ENCODE data around the gene MYBPC2.

MYBPC2 gene

DNA sequence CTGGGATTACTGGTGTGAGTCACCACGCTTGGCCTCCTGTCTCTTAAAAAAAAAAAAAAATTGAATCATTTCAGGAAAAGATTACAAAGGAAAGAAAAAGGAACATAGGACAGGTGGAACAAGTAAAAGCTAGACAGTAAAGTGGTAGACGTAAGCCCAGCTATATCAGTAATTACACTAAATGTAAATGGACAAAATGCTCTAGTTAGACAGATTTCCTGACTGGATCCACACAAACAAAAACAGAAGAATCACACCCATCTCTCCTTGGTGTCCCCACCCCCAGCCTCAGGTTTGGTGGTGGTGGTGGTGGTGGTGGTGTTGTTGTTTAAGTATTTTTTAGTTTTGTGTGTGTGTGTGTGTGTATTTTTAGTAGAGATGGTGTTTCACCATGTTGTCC lies 20.3 kb upstream of the MYBPC2 start:
- no peak for DNase-seq

DNA sequence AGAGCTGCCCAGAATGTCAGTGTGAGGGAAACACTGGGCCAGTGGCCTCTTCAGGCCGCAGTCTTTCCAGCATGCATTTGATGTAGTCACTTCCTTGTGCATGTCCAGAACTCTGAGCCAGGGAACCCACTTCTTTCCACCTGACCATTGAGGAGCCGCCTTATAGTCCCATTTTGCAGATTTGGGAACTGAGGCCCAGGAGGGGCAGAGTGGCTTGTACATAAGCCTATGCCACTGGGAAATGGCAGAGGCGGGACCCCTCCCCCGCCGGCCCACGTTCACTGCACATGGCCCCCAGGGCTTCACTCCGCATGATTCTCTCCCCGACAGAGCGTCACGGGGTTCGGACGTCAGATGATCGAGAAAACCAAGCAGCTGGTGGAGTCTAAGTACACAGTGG lies 19.6 kb upstream of the MYBPC2 start:
- no peak for DNase-seq

DNA sequence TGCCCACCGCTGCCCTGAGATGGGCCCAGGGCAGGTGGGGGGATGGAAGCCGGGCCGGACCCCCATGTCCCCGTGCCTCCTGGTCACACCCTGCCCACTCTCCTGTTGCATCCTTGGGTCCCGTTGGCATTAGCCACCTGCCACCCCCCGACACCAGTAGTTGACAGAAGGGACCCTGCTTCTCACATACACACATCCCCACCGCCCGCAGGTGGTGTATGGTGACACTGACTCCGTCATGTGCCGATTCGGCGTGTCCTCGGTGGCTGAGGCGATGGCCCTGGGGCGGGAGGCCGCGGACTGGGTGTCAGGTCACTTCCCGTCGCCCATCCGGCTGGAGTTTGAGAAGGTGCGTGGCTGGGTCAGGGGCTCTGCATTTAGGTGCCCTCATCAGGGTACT lies 19.2 kb upstream of the MYBPC2 start:
- DNase-seq, result no peak

DNA sequence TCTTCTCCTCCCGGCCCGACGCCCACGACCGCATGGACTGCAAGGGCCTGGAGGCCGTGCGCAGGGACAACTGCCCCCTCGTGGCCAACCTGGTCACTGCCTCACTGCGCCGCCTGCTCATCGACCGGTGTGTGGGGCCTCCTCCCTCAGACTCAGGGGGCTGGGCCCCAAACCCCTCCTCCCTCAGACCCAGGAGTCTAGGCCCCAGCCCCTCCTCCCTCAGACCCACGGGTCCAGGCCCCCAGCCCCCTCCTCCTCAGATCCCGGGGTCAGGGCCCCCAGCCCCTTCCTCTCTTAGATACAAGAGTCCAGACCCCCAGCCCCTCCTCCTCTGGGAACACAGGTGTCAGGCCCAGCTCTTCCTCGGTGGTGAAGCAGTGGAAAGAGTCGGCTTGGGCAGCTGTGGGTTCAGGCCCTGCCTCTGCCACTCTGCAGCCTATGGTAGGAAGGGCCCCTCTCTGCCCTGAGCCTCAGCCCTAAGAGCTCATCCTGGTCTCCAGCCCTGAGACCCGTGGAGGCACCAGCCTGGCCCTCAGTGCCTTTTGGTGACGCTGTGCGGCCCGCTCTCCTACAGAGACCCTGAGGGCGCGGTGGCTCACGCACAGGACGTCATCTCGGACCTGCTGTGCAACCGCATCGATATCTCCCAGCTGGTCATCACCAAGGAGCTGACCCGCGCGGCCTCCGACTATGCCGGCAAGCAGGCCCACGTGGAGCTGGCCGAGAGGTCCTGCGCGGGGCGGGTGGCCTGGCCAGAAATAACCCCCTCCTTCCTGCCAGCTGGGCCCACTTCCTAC lies 17.6 kb upstream of the MYBPC2 start:
- DNase-seq, result no peak

DNA sequence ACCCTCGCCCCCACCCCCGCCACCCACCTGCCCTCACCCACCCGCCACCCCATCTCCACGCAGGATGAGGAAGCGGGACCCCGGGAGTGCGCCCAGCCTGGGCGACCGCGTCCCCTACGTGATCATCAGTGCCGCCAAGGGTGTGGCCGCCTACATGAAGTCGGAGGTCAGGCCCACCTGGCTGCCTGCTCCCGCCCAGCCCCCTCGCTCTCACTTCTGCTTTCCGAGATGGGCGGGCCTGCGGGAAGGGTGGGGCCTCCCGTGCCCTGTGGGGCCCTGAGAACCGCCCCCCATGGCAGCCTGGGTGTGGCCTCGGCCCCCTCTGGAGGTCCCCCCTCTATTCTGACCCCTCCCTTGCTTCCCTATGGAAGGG lies 17.0 kb upstream of the MYBPC2 start:
- no peak for DNase-seq

DNA sequence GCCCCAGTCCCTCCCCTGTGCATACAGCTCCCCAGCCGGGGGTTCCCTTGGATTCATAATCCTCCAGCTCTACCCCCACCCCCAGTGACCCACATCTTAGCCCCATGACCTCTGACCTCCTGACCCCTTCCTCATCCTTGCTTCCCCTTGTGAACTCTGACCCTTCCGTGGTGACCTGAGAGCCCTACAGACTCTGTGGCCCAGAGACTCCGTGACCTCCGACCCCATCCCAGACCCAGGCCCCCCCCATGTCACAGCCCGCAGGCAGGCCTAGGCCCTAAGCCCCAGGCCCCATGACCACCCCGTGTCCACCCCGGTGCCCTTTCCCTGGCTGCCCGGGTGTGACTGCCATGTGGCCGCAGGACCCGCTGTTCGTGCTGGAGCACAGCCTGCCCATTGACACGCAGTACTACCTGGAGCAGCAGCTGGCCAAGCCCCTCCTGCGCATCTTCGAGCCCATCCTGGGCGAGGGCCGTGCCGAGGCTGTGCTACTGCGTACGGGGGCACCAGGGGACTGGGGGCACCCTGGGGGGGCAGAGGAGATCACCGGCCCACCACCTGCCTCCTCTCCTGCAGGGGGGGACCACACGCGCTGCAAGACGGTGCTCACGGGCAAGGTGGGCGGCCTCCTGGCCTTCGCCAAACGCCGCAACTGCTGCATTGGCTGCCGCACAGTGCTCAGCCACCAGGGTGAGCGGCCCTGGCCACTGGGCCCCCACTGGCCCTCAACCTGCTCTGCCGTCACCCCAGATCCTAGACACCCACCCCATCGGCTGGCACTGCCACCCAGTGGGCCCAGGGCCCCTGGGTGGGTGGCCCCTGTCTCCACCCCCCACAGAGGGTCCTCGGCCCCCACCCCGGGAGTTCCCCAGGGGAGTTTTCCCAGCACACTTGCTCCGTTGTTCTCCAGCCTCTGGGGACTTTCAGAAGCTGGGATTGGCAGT lies 16.4 kb upstream of the MYBPC2 start:
- DNase-seq, result no peak

DNA sequence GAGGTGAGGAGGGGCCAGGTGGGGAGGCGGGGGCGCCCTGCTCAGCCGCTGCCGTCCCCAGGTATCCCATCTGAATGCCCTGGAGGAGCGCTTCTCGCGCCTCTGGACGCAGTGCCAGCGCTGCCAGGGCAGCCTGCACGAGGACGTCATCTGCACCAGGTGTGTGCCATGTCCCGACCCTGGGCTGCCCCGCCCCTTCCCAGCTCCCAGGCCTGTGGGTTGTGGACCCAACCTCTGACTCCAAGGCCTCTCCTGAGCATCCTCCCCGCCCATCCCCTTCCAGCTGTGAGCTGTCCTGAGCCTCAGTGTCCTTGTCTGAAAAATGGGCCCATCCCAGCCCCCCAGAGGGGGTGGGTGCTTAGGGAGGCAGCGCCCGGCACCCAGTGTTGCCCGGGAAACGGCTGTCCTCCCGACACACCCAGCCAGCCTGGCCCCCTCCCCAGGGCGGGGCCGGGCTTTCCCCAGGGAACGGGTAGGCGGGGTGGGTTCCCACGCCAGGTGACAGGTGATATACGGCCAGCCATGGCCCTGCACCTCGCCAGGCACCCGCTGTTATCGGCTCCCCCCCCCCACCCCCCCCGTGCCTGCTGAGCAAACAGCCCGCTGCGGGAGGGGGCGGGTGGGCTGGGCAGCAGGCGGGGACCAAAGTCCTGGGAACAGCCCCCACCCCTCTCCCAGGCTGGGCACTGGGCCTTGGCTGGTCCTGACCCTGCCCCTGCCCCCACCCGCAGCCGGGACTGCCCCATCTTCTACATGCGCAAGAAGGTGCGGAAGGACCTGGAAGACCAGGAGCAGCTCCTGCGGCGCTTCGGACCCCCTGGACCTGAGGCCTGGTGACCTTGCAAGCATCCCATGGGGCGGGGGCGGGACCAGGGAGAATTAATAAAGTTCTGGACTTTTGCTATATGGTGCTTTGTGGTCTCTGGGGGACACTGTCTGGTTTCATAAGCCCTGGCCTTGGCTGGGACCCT lies 15.3 kb upstream of the MYBPC2 start:
- no peak for DNase-seq

DNA sequence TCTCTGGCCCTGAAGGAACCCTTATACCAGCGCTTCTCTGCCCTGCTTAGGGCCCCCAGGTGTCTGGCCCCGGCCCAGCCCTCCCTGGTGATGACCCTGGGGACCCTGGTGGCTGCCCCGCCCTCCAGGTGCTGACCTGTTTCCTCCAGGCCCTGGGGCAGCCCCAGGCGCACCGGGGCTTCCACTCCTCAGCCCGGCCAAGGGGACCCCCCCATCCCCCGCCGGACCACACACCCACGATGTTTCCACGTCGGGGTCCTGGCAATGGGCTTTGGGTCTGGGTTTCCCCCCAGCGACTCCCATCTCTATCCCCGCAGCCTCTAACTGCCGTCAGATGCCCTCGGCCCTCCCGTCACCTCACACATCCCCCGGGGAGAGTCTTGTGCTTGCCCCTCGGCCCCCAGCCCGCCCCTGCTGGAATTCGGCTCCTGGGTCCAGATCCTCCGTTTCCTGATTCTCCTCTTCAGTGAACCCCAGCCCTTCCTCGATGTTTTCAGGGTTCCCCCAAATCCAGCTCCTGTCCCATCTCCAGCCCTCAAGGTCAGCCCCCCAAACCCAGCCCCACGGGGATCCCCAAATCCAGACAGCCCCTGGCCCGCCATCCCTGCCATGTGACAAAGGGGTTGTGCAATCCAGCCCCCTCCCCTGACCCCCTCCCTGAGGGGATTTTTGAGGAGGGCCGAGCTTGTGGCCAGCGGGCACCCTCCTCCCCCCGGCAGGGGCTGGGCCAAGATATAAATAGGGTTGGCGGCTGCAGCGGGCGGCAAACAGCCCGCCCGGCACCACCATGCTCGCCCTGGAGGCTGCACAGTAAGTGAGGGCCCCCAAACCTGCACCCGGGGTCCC lies 14.3 kb upstream of the MYBPC2 start, which contains the start of gene SPIB:
TSS of gene SPIB (plus strand) at position 763 of the 846 bp plus-strand sequence. CDS start at position 788, 25 bp downstream.
- DNase-seq, result no peak

DNA sequence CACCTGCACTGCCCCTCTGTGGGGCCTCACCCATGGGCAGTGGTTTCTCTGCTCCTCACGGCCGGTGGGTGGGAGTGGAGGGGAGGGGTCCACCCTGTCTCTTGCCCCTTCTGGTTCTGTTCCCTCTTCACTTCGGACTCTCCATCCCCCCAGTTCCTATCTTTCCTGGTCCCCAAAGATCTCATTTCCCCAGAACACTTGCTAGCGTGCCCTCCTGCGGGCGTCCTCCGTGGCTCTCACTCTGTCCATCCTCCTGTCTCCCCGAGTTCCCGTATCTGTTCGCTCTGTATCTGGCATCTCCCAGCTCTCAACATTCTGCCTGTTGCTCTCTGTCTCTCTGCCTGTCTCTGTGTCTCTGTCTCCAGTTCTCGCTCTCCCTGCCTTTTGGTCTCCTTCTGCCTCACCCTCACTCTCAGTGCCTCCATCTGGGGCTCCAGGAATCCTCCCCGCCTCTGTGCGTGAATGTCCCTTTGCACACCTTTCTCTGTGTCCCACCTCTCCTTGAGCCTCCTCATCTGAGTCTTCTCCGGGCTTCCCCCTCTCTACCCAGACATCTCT lies 13.6 kb upstream of the MYBPC2 start:
- DNase-seq, result no peak

DNA sequence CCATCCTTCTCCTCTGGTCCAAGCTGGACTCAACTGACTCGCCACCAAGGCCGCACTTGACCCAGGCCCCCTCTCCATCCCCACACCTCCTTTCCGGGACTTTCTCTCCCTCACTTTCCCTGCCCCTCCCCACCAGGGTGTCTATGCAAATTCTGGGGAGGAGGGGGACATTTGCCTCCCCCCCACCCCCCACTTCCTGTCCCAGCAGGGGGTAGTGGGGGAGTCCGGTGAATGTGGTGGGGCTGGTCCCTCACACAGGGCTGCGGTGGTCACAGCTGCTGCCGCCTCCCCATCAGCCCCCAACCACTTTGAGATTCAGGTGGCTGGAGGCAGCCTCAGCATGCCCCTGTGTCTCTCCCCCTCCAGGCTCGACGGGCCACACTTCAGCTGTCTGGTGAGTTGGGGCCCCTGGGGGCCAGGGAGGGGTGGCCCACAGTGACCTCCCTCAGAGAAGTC lies 13.1 kb upstream of the MYBPC2 start:
- no peak for DNase-seq

DNA sequence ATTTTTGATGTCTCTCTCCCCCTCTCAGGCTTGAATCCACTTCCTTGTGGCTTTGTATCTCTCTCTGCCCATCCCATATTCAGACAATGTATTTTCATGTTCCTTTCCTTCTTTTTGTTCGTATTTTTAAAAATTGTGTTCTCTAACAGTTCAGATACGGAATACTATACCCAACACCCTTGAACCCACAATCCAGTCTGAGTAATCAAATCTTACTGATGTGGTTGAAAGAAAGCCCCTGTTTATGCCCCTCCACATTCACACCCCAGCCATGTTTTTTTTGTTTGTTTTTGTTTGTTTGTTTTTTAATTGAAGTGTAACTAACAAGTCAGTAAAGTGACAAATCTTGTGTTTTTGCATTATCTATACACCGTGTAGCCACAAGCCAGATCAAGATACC lies 12.6 kb upstream of the MYBPC2 start:
- no peak for DNase-seq

DNA sequence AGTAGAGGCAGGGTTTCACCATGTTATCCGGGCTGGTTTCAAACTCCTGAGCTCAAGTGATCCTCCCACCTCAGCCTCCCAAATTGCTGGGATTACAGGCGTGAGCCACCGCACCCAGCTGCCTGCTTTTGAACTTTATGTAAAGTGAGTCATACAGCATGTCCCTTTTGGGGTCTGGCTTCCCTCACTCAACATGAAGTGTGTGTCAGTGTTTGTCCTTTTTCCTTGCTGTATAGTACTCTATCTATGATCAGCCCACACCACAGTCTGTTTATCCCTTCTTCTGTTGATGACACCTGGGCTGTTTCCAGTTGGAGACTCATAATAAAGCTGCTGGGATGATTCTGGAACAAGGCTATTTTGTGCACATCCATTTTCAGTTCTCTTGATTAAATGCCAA lies 11.9 kb upstream of the MYBPC2 start:
- DNase-seq, result no peak

DNA sequence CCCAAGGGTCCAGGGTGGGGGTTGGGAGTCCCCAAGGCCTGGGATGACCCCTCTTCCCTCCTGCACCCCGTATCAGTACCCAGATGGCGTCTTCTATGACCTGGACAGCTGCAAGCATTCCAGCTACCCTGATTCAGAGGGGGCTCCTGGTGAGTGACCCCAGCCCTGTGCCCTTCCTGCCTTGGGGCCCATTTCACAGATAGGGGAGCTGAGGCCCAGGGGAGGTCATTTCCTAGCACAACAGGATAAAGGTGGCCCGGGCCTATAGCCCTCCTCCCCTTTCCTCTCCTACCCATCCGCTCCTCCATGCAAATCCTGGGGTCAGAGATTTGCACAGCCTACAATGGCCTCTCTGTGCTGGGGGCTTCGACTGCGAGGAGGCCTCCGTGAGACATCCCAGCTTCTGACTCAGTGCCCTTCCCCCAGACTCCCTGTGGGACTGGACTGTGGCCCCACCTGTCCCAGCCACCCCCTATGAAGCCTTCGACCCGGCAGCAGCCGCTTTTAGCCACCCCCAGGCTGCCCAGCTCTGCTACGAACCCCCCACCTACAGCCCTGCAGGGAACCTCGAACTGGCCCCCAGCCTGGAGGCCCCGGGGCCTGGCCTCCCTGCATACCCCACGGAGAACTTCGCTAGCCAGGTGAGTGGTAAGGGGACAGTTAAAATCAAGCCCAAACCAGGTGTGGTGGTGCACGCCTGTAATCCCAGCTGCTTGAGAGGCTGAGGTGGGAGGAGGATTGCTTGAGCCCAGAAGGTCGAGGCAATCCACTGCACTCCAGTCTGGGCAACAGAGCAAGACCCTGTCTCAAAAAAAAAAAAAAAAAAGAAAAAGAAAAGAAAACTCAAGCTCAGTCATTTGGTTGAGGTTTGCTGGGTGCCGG lies 10.1 kb upstream of the MYBPC2 start:
- no peak for DNase-seq

DNA sequence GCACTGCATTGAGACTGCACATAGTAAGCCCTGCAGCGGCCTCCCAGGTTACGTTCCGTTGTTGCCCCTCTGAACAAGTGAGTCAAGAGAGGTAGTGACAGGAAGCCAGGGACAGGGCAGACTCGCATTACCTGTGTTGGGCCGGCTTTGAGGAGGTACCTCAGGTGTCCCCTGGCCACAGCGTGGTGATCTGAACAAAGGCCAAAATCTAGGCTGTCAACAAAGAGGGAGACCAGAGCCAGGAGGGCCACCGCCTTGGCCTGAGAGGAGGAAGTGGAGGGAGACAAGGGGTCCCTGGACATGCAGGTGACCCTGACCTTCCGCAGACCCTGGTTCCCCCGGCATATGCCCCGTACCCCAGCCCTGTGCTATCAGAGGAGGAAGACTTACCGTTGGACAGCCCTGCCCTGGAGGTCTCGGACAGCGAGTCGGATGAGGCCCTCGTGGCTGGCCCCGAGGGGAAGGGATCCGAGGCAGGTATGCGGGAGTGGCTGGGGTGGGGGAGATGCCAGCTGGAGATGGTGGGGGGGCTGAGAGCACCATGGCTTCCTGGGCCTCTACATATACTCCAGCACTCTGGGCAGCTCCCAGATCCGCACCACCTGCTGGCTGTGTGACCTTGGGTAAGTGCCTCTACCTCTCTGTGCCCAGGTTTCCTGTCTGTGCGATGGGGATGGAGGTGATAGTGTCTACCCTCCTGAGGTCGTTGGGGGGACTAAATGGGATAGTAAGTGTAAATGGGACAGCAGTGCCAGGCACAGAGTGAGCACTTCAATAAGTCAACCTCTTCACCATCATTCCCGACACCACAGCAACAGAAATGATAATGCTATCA lies 9.2 kb upstream of the MYBPC2 start:
- DNase-seq, result no peak

DNA sequence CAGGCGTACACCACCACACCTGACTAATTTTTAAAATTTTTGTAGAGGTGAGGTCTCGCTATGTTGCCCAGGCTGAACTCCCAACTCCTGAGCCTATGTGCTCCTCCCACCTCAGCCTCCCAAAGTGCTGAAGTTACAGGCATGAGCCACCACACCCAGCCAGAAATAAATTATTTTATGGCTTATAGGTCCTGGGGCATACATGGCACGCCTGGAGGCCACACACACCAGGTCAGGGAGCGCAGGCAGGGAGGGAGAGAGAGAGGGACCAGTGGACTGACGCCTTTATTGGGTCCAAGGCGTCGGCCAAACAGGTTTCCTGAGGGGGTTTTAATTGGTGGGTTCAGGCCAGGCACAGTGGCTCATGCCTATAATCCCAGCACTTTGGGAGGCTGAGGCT lies 7.1 kb upstream of the MYBPC2 start:
- no peak for DNase-seq

DNA sequence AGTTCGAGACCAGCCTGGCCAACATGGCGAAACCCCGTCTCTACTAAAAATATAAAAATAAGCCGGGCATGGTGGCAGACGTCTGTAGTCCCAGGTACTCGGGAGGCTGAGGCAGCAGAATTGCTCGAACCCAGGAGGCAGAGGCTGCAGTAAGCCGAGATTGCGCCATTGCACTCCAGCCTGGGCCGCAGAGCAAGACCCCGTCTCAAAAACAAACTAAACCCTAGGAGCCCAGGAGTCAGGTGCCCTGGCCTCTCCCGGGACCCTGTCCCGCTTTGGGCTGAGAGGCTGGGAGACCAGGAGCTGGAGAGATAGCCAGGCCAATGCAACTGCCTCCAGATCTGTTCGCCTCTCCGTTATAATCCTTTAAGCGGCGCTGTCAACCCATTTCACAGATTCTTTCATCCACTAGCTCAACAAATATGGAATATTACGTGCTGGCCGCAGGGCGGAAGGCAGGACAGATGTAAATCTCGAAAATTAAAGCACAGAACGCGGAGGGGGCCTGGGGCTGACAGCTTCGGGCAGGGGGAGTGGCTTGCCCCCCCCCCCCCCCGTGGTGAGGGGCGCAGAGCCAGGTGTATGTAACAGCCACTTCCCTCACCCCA lies 5.3 kb upstream of the MYBPC2 start:
- DNase-seq, result no peak

DNA sequence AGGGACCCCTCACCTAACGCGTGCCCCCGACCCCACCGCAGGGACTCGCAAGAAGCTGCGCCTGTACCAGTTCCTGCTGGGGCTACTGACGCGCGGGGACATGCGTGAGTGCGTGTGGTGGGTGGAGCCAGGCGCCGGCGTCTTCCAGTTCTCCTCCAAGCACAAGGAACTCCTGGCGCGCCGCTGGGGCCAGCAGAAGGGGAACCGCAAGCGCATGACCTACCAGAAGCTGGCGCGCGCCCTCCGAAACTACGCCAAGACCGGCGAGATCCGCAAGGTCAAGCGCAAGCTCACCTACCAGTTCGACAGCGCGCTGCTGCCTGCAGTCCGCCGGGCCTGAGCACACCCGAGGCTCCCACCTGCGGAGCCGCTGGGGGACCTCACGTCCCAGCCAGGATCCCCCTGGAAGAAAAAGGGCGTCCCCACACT lies 4.7 kb upstream of the MYBPC2 start:
- no peak for DNase-seq

DNA sequence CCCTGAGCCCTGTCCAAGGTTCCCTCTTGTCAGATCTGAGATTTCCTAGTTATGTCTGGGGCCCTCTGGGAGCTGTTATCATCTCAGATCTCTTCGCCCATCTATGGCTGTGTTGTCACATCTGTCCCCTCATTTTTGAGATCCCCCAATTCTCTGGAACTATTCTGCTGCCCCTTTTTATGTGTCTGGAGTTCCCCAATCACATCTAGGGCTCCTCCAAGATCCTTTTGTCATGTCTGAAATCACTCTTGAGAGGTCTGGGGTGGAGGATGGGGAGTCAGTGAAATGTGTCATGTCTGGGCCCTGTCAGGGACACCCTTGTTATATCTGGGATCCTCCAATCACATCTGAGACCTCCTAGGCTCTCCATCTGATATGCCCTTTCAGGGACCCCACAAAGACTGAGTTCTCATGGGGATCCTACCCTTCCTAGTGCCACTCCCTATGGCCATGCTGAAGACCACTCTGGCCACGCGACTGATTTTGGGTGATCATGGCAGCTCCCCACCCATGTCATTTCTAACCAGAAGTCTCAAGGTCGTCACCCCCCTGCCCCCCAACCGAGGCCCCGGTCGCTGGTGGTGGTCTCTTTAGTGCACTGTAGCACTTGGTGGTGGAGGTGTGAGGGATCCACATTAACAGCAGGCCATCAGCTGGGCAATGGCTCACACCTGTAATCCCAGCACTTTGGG lies 3.8 kb upstream of the MYBPC2 start:
- no peak for DNase-seq
